OCI-LY1 (cell line): Measurements from ENCODE around the gene DIPK1C.

Experiments used
- CTCF ChIP-seq: fragments of 200-600 bp; sonication (generic), shearing (Covaris generic); IDR thresholded peaks from 2 replicates; pipeline ENCODE4 v1.5.1; 2017; ENCODE audit warnings: mild to moderate bottlenecking, antibody characterized with exemption, low read length, moderate library complexity, mixed read lengths
- EZH2 ChIP-seq: fragments of 200-600 bp; sonication (generic), shearing (Covaris generic); IDR thresholded peaks from 2 replicates; pipeline ENCODE4 v1.8.0; 2017; ENCODE audit warnings: borderline replicate concordance, mixed run types, mild to moderate bottlenecking, antibody characterized with exemption, low read length, moderate library complexity, mixed read lengths

- TF ChIP-seq CTCF (no peak), EZH2 (no peak)
Measured at GRCh38 chr18:74395006-74395405, 62.1 kb downstream of the DIPK1C start.
